ENCODE measurements around the gene ADGRF1. TPM values are rescaled to one million over a fixed set of nuclear protein-coding genes. Genes with fewer than 3 reads are reported as not detected.
"Not testable (repeated sequence)": the region's sequence is repeated elsewhere in the genome, so short reads cannot be mapped to it uniquely, and the experiment has no call there.

The ADGRF1 gene
- total RNA-seq (2022) (256 and 313 TPM in 2 replicates), Bru-seq, nascent RNA (percentile 99 among the genes with signal in this experiment), BruChase-seq, experiment 1, labeled RNA remaining after a 6-hour chase (percentile 96 among the genes with signal in this experiment), BruChase-seq, experiment 2, labeled RNA remaining after a 2-hour chase (percentile 96 among the genes with signal in this experiment)
- long read RNA-seq, full-length matches to known transcripts: 214 of 362 reads
- long read RNA-seq, partial matches to known transcripts: 46 of 362 reads
- long read RNA-seq, other reads (novel, unspliced or antisense): 102 of 362 reads

GRCh38 chr6:47042275-47042791 lies at the start of gene ADGRF1:
ADGRF1 (minus strand) TSS chr6:47042332; CDS start chr6:47029061, 13,271 bp downstream.
- Mint-ChIP-seq H3K27ac (ENCODE audit: unreplicated experiment) (peak within 1 kb of the TSS; percentile 78), H3K9me3 (ENCODE audit: low read depth, unreplicated experiment) (no peaks in the 10 kb centered on the region), H3K4me3 (ENCODE audit: low read depth, unreplicated experiment) (peak within 1 kb of the TSS; percentile 80), H3K27me3 (ENCODE audit: unreplicated experiment) (no peaks in the 10 kb centered on the region), H3K36me3 (ENCODE audit: insufficient read depth, unreplicated experiment) (peaks cover 62% of the 10 kb centered on the region), H3K4me1 (ENCODE audit: low read depth, unreplicated experiment) (peaks cover 58% of the 10 kb centered on the region)
- CTCF ChIA-PET: interaction anchor here (1.0 to 2.1 kb wide), 4 partner anchors 24 to 200 kb away, joined by 3 to 5 read pairs (median 3); no protein-coding TSS in a partner anchor
- intact Hi-C loops (cut with micrococcal nuclease; ENCODE audit: unreplicated experiment): loop anchor here (5.0 kb wide), 2 partner anchors 115 to 365 kb away; no protein-coding TSS in a partner anchor
- DNase-seq: peak; percentile 80
- no peak for TF ChIP-seq CTCF (IDR thresholded peaks at IDR 0.05; ENCODE audit: unreplicated experiment)
- no TSS peak for BruUV-seq (replicated peaks)

GRCh38 chr6:47090881-47091280 lies 48.7 kb upstream of the ADGRF1 start:
- H3K27me3 Mint-ChIP-seq (ENCODE audit: unreplicated experiment): no peaks in the 10 kb centered on the region
- H3K36me3 Mint-ChIP-seq (ENCODE audit: insufficient read depth, unreplicated experiment): no peaks in the 10 kb centered on the region
- peaks cover 16% of the 10 kb centered on the region for H3K4me1 Mint-ChIP-seq (ENCODE audit: low read depth, unreplicated experiment)
- intact Hi-C loops (cut with micrococcal nuclease; ENCODE audit: unreplicated experiment): loop anchor here (5.0 kb wide), 1 partner anchor 316 kb away; no protein-coding TSS in a partner anchor
- no peak for DNase-seq
- H3K9me3 Mint-ChIP-seq (ENCODE audit: low read depth, unreplicated experiment): no peaks in the 10 kb centered on the region
- CTCF ChIA-PET: interaction anchor here (0.7 kb wide), 1 partner anchor 12 kb away, joined by 3 read pairs; no protein-coding TSS in a partner anchor
- BruUV-seq (replicated peaks): no TSS peak
- H3K27ac Mint-ChIP-seq (ENCODE audit: unreplicated experiment): no peak overlapping the region
- H3K4me3 Mint-ChIP-seq (ENCODE audit: low read depth, unreplicated experiment): no peak overlapping the region
- no peak for TF ChIP-seq CTCF (IDR thresholded peaks at IDR 0.05; ENCODE audit: unreplicated experiment)

GRCh38 chr6:47089473-47089872 lies 47.3 kb upstream of the ADGRF1 start:
- H3K27me3 Mint-ChIP-seq (ENCODE audit: unreplicated experiment); DNase-seq; H3K36me3 Mint-ChIP-seq (ENCODE audit: insufficient read depth, unreplicated experiment); H3K4me3 Mint-ChIP-seq (ENCODE audit: low read depth, unreplicated experiment); H3K27ac Mint-ChIP-seq (ENCODE audit: unreplicated experiment); BruUV-seq (replicated peaks); intact Hi-C loops (cut with micrococcal nuclease; ENCODE audit: unreplicated experiment); H3K9me3 Mint-ChIP-seq (ENCODE audit: low read depth, unreplicated experiment): not testable (repeated sequence)
- CTCF ChIA-PET: interaction anchor here (0.6 kb wide), 1 partner anchor 17 kb away, joined by 3 read pairs; no protein-coding TSS in a partner anchor
- H3K4me1 Mint-ChIP-seq (ENCODE audit: low read depth, unreplicated experiment): peaks cover 18% of the 10 kb centered on the region

- DNase-seq: no peak
- no peak overlapping the region for H3K4me3 Mint-ChIP-seq (ENCODE audit: low read depth, unreplicated experiment)
- no peaks in the 10 kb centered on the region for H3K27me3 Mint-ChIP-seq (ENCODE audit: unreplicated experiment)
- no peak overlapping the region for H3K27ac Mint-ChIP-seq (ENCODE audit: unreplicated experiment)
- intact Hi-C loops (cut with micrococcal nuclease; ENCODE audit: unreplicated experiment): no loop called here
- H3K36me3 Mint-ChIP-seq (ENCODE audit: insufficient read depth, unreplicated experiment): no peaks in the 10 kb centered on the region
- CTCF ChIA-PET: no interaction called here
- H3K9me3 Mint-ChIP-seq (ENCODE audit: low read depth, unreplicated experiment): no peaks in the 10 kb centered on the region
- no peak for TF ChIP-seq CTCF (IDR thresholded peaks at IDR 0.05; ENCODE audit: unreplicated experiment)
- BruUV-seq (replicated peaks): no TSS peak
- H3K4me1 Mint-ChIP-seq (ENCODE audit: low read depth, unreplicated experiment): peaks cover 20% of the 10 kb centered on the region
Observed at GRCh38 chr6:47086051-47086770, 44.1 kb upstream of the ADGRF1 start.
